Testis (tissue), 3 donors: ENCODE results near the gene HMCN2. TPM values are rescaled to one million over a fixed set of nuclear protein-coding genes. Genes with fewer than 3 reads are reported as not detected.

Experiments
- DNase-seq: peaks from one replicate; pipeline ENCODE4 v3.0.0-alpha.2; 2019
- H3K27ac ChIP-seq, 2 donors: fragments of 200-600 bp; sonication (generic); one replicate each; pipeline ENCODE4 v1.5.1; 2019
- H3K27me3 ChIP-seq: fragments of 200-600 bp; sonication (generic); one replicate; pipeline ENCODE4 v1.5.1; 2019
- H3K36me3 ChIP-seq: fragments of 200-600 bp; sonication (generic); one replicate; pipeline ENCODE4 v1.5.1; 2017; ENCODE audit warnings: low read depth; ENCODE audit errors: missing control alignments
- H3K4me1 ChIP-seq: fragments of 200-600 bp; sonication (generic); one replicate; pipeline ENCODE4 v1.5.1; 2019
- H3K4me3 ChIP-seq, 2 donors: fragments of 200-600 bp; sonication (generic); one replicate each; pipeline ENCODE4 v1.5.1; 2017 to 2019
- H3K9me3 ChIP-seq: fragments of 200-600 bp; sonication (generic); one replicate; pipeline ENCODE4 v1.5.1; 2017
- POLR2A ChIP-seq: fragments of 450-650 bp; IDR thresholded peaks from one replicate; pipeline ENCODE4 v1.6.1; 2017; ENCODE audit warnings: antibody characterized with exemption, mild to moderate bottlenecking, moderate library complexity
- WGBS, 2 donors: methylation state at CpG; one replicate each; pipeline ENCODE4 v1.1.5; 2018; 5-methylcytosine and 5-hydroxymethylcytosine counted together
- intact Hi-C: fragments of 100-400 bp; cut with DNase I; formaldehyde crosslinking; loops from one replicate; pipeline ENCODE4 v1.15.1; 2023; ENCODE audit warnings: low total_unique reads
- polyA plus RNA-seq: library from polyadenylated mRNA; stranded (reverse); fragments of 350-450 nt; fragmentation: Illumina TruSeq; extraction: RNeasy Lipid Tissue Mini Kit (QIAGEN cat#74804); gene quantifications from one replicate; pipeline ENCODE4 v1.2.3, GENCODE V29; 2014; ENCODE audit warnings: low read depth, low replicate concordance; ENCODE audit not compliant: insufficient read depth
- total RNA-seq, 2 donors: library from RNA; depleted of rRNA; stranded (reverse); fragments of >200 nt; gene quantifications; one replicate each; pipeline ENCODE4 v1.2.3, GENCODE V29; 2016
- TF ChIP-seq, protein P1 (sequence below), 3 experiments: fragments of 450-650 bp in 2 of 3; fragments of 200-600 bp in 1 of 3; sonication (generic) in 1 of 3; IDR thresholded peaks; one replicate each; pipeline ENCODE4 v1.5.1; 2016 to 2019; ENCODE audit warnings: antibody characterized with exemption in 3 of 3, mild to moderate bottlenecking in 2 of 3, moderate library complexity in 1 of 3

The HMCN2 gene
- total and polyA plus RNA-seq, 3 donors from 2014 or later = 10.2 to 17.7 (median 15.5) TPM

DNA sequence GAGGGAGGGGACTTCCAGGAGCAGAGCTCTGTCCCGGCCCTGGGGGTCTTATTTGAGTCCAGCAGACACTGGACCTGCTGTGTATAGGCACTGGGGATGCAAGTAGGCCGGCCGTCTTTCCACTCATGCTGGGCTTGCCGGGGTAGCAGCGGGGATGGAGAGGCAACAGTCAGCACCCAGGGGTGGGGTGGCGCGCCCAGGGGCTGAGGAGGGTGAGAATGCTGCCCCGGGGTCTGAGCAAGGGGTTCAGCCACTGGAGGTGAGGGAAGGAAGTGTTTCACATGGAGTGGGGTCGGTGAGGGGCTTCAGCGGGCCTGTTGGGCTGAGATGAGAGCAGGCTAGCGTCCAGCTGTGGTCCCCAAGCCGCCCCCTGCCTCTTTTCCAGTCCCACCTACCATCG lies 88.8 kb downstream of the HMCN2 start:
- intact Hi-C loops = no loop called here
- no peak overlapping the region for H3K27ac ChIP-seq
- DNase-seq = no peak

DNA sequence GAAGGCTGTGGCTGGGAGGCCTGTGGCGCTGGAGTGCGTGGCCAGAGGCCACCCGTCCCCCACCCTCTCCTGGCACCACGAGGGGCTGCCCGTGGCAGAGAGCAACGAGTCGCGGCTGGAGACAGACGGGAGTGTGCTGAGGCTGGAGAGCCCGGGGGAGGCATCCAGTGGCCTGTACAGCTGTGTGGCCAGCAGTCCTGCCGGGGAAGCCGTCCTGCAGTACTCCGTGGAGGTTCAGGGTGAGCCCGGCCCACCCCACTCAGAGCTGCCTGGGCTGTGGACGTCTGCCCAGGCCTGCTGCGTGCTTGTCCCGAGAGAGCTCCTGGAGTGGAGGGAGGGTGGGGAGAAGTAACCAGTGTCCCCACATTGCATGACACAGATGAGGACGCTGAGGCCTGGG lies 89.2 kb downstream of the HMCN2 start:
- no peaks in the 10 kb centered on the region for H3K36me3 ChIP-seq
- intact Hi-C loops = no loop called here
- TF ChIP-seq, protein P1, sequence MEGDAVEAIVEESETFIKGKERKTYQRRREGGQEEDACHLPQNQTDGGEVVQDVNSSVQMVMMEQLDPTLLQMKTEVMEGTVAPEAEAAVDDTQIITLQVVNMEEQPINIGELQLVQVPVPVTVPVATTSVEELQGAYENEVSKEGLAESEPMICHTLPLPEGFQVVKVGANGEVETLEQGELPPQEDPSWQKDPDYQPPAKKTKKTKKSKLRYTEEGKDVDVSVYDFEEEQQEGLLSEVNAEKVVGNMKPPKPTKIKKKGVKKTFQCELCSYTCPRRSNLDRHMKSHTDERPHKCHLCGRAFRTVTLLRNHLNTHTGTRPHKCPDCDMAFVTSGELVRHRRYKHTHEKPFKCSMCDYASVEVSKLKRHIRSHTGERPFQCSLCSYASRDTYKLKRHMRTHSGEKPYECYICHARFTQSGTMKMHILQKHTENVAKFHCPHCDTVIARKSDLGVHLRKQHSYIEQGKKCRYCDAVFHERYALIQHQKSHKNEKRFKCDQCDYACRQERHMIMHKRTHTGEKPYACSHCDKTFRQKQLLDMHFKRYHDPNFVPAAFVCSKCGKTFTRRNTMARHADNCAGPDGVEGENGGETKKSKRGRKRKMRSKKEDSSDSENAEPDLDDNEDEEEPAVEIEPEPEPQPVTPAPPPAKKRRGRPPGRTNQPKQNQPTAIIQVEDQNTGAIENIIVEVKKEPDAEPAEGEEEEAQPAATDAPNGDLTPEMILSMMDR (IDR thresholded peaks at IDR 0.05) = no peak

More for the DNA sequence above, 88.8 kb downstream of the HMCN2 start:
- H3K36me3 ChIP-seq = no peaks in the 10 kb centered on the region
- H3K4me3 ChIP-seq = no peak overlapping the region
- WGBS, 2 donors = 95 to 97% methylated on average over 7 to 13 of the region's 13 CpGs
- TF ChIP-seq, protein P1 (IDR thresholded peaks at IDR 0.05) = no peak
- TF ChIP-seq POLR2A = no peak
- no peaks in the 10 kb centered on the region for H3K27me3 ChIP-seq
- no peaks in the 10 kb centered on the region for H3K4me1 ChIP-seq
- H3K9me3 ChIP-seq = no peaks in the 10 kb centered on the region

DNA sequence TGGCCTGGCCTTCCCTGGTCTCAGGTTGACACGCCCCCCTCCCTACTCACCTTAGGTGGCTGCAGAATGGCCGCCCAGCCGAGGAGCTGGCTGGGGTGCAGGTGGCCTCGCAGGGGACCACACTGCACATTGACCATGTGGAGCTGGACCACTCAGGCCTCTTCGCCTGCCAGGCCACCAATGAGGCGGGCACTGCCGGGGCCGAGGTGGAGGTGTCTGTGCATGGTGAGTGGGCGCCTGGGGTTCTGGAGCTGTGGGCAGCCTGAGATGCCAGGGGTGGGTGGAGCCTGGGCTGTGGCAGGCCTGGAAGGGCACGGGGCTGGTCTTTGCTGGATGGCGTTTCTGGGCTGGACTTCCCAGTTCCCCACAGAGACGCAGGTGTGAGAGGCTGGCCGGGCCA lies 90.5 kb downstream of the HMCN2 start:
- no peaks in the 10 kb centered on the region for H3K27me3 ChIP-seq
- WGBS, 2 donors = 92 to 96% methylated on average over 4 to 13 of the region's 13 CpGs
- intact Hi-C loops = no loop called here

More for the DNA sequence above, 89.2 kb downstream of the HMCN2 start:
- Histone ChIP-seq H3K4me3 (no peak overlapping the region), H3K4me1 (no peaks in the 10 kb centered on the region), H3K9me3 (no peaks in the 10 kb centered on the region), H3K27me3 (no peaks in the 10 kb centered on the region), H3K27ac (no peak overlapping the region)
- 51 to 60% methylated on average over 6 to 18 of the region's 18 CpGs for WGBS, 2 donors
- DNase-seq = peak; percentile 41

DNA sequence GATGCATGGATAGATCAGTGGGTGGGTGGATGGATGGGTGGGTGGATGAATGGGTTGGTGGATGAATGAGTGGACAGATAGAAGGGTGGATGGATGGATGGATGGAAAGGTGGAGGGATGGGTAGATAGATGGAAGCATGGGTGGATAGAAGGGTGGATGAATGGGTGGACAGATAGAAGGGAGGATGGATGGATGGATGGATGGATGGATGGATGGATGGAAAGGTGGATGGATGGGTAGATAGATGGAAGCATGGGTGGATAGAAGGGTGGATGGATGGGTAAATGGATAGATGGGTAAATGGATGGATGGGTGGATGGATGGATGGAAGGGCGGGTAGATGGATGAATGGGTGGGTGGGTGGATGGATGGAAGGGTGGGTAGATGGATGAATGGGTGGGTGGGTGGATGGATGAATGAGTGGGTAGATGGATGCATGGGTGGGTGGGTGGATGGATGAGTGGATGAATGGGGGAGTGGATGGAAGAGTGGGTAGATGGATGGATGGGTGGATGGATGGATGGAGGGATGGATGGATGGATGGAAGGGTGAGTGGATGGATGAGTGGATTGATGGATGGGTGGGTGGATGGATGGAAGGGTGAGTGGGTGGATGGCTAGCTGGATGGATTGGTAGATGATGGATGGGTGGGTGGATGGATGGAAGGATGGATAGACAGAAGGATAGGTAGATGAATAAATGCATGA lies 91.5 kb downstream of the HMCN2 start:
- Histone ChIP-seq H3K27me3 (no peaks in the 10 kb centered on the region), H3K4me3 (no peak overlapping the region), H3K36me3 (no peaks in the 10 kb centered on the region), H3K27ac (no peak overlapping the region), H3K9me3 (no peaks in the 10 kb centered on the region), H3K4me1 (no peaks in the 10 kb centered on the region)
- no peak for DNase-seq
- WGBS, 2 donors = 75 to 94% methylated on average over 1 of the region's 1 CpG
- intact Hi-C loops = no loop called here
- TF ChIP-seq, protein P1 (IDR thresholded peaks at IDR 0.05) = no peak
- no peak for TF ChIP-seq POLR2A

More for the DNA sequence above, 90.5 kb downstream of the HMCN2 start:
- no peak overlapping the region for H3K4me3 ChIP-seq
- H3K9me3 ChIP-seq = no peaks in the 10 kb centered on the region
- H3K27ac ChIP-seq = no peak overlapping the region
- H3K36me3 ChIP-seq = no peaks in the 10 kb centered on the region
- TF ChIP-seq, protein P1 (IDR thresholded peaks at IDR 0.05) = no peak
- no peak for TF ChIP-seq POLR2A
- no peaks in the 10 kb centered on the region for H3K4me1 ChIP-seq
- DNase-seq = no peak

DNA sequence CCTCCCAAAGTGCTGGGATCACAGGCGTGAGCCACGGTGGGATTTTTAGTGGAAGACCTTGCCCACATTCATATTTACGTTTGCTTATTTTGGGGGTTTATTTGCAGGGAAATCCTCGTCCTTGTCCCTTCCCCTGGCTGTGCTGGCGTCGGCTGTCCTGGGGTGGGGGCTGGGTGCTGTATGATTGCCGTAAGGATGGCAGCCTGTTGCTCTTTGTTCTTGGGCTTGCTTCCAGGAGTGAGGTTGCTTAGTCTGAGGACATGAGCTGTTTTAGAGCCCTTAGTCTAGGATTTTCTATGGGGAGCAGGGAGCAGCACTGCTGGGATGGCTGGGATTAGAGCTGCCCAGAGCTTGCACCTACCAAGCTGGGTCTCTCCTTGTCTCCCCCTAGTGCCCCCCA lies 93.4 kb downstream of the HMCN2 start:
- WGBS, 2 donors = 73 to 87% methylated on average over 7 of the region's 7 CpGs

More for the DNA sequence above, 93.4 kb downstream of the HMCN2 start:
- intact Hi-C loops = no loop called here
- H3K36me3 ChIP-seq = no peaks in the 10 kb centered on the region
- H3K27me3 ChIP-seq = no peaks in the 10 kb centered on the region
- H3K4me3 ChIP-seq = no peak overlapping the region
- no peaks in the 10 kb centered on the region for H3K9me3 ChIP-seq
- H3K4me1 ChIP-seq = no peaks in the 10 kb centered on the region
- no peak for TF ChIP-seq POLR2A
- TF ChIP-seq, protein P1 (IDR thresholded peaks at IDR 0.05) = no peak
- H3K27ac ChIP-seq = no peak overlapping the region
- DNase-seq = no peak
